ENCODE results near the gene KLHL42. TPM values are rescaled to one million over a fixed set of nuclear protein-coding genes. Genes with fewer than 3 reads are reported as not detected.
"Not testable (repeated sequence)": the region's sequence is repeated elsewhere in the genome, so short reads cannot be mapped to it uniquely, and the experiment has no call there.

KLHL42 gene
- 10 to 100 TPM; 11.7 to 14.3 (median 14.0) TPM for total RNA-seq

GRCh38 chr12:27779920-27780611 is at the start of gene KLHL42, which contains the start of gene MANSC4:
KLHL42 (plus strand) TSS chr12:27780233; CDS start chr12:27780331, 98 bp downstream.
MANSC4 (minus strand) TSS chr12:27780236; CDS start chr12:27771276, 8,960 bp downstream.
- DNase-seq = peak; percentile 59
- peak within 1 kb of the TSS; percentile 82 for H3K4me3 Mint-ChIP-seq
- no peaks in the 10 kb centered on the region for H3K27me3 Mint-ChIP-seq (ENCODE audit: low read depth)
- H3K36me3 Mint-ChIP-seq (ENCODE audit: insufficient read depth) = peaks cover 11% of the 10 kb centered on the region
- peak; percentile 87 to 88 for ATAC-seq
- no peaks in the 10 kb centered on the region for H3K9me3 Mint-ChIP-seq
- H3K4me1 Mint-ChIP-seq (ENCODE audit: low read depth) = peaks cover 33% of the 10 kb centered on the region

GRCh38 chr12:27732281-27732680 is 47.8 kb upstream of the KLHL42 start:
- Mint-ChIP-seq H3K4me3 (no peak overlapping the region), H3K36me3 (ENCODE audit: insufficient read depth) (peaks cover 34% of the 10 kb centered on the region), H3K27me3 (ENCODE audit: low read depth) (no peaks in the 10 kb centered on the region), H3K9me3 (no peaks in the 10 kb centered on the region), H3K4me1 (ENCODE audit: low read depth) (no peaks in the 10 kb centered on the region)
- no peak for ATAC-seq
- no peak for DNase-seq

- H3K36me3 Mint-ChIP-seq (ENCODE audit: insufficient read depth) = peaks cover 38% of the 10 kb centered on the region
- no peaks in the 10 kb centered on the region for H3K27me3 Mint-ChIP-seq (ENCODE audit: low read depth)
- no peaks in the 10 kb centered on the region for H3K9me3 Mint-ChIP-seq
- ATAC-seq = peak; percentile 56 to 66
- DNase-seq = peak; percentile 25
- no peaks in the 10 kb centered on the region for H3K4me1 Mint-ChIP-seq (ENCODE audit: low read depth)
- H3K4me3 Mint-ChIP-seq = no peak overlapping the region
These were observed 46.9 kb upstream of the KLHL42 start for GRCh38 chr12:27733052-27733656.

GRCh38 chr12:27733791-27734190 is 46.2 kb upstream of the KLHL42 start:
- DNase-seq (no peak), ATAC-seq (no peak)
- Mint-ChIP-seq H3K9me3 (no peaks in the 10 kb centered on the region), H3K4me1 (ENCODE audit: low read depth) (no peaks in the 10 kb centered on the region), H3K27me3 (ENCODE audit: low read depth) (no peaks in the 10 kb centered on the region), H3K36me3 (ENCODE audit: insufficient read depth) (peaks cover 36% of the 10 kb centered on the region), H3K4me3 (no peak overlapping the region)

- not testable (repeated sequence) for H3K4me1 Mint-ChIP-seq (ENCODE audit: low read depth); ATAC-seq; H3K4me3 Mint-ChIP-seq; DNase-seq; H3K9me3 Mint-ChIP-seq; H3K27me3 Mint-ChIP-seq (ENCODE audit: low read depth)
- H3K36me3 Mint-ChIP-seq (ENCODE audit: insufficient read depth) = peaks cover 39% of the 10 kb centered on the region
These were observed 45.7 kb upstream of the KLHL42 start for GRCh38 chr12:27734321-27734720.

GRCh38 chr12:27743601-27744000 is 36.4 kb upstream of the KLHL42 start:
- no peak for ATAC-seq
- H3K9me3 Mint-ChIP-seq = no peaks in the 10 kb centered on the region
- no peak overlapping the region for H3K4me3 Mint-ChIP-seq
- H3K36me3 Mint-ChIP-seq (ENCODE audit: insufficient read depth) = peaks cover 42% of the 10 kb centered on the region
- no peaks in the 10 kb centered on the region for H3K4me1 Mint-ChIP-seq (ENCODE audit: low read depth)
- H3K27me3 Mint-ChIP-seq (ENCODE audit: low read depth) = no peaks in the 10 kb centered on the region
- no peak for DNase-seq

- not testable (repeated sequence) for H3K27me3 Mint-ChIP-seq (ENCODE audit: low read depth); H3K9me3 Mint-ChIP-seq; H3K4me1 Mint-ChIP-seq (ENCODE audit: low read depth); H3K4me3 Mint-ChIP-seq; DNase-seq; ATAC-seq
- H3K36me3 Mint-ChIP-seq (ENCODE audit: insufficient read depth) = peaks cover 36% of the 10 kb centered on the region
These were observed 34.3 kb upstream of the KLHL42 start for GRCh38 chr12:27745734-27746133.

GRCh38 chr12:27747111-27747820 is 32.8 kb upstream of the KLHL42 start:
- ATAC-seq (no peak), DNase-seq (no peak)
- no peaks in the 10 kb centered on the region for H3K27me3 Mint-ChIP-seq (ENCODE audit: low read depth)
- no peaks in the 10 kb centered on the region for H3K9me3 Mint-ChIP-seq
- peaks cover 37% of the 10 kb centered on the region for H3K36me3 Mint-ChIP-seq (ENCODE audit: insufficient read depth)
- no peaks in the 10 kb centered on the region for H3K4me1 Mint-ChIP-seq (ENCODE audit: low read depth)
- no peak overlapping the region for H3K4me3 Mint-ChIP-seq

- Mint-ChIP-seq H3K27me3 (ENCODE audit: low read depth) (no peaks in the 10 kb centered on the region), H3K4me1 (ENCODE audit: low read depth) (no peaks in the 10 kb centered on the region), H3K4me3 (no peak overlapping the region), H3K9me3 (no peaks in the 10 kb centered on the region), H3K36me3 (ENCODE audit: insufficient read depth) (peaks cover 23% of the 10 kb centered on the region)
- DNase-seq (no peak), ATAC-seq (no peak)
These were observed 28.5 kb upstream of the KLHL42 start for GRCh38 chr12:27751386-27752047.

GRCh38 chr12:27754795-27755194 is 25.2 kb upstream of the KLHL42 start:
- DNase-seq (no peak), ATAC-seq (no peak)
- H3K4me1 Mint-ChIP-seq (ENCODE audit: low read depth) = no peaks in the 10 kb centered on the region
- H3K9me3 Mint-ChIP-seq = no peaks in the 10 kb centered on the region
- no peaks in the 10 kb centered on the region for H3K27me3 Mint-ChIP-seq (ENCODE audit: low read depth)
- no peak overlapping the region for H3K4me3 Mint-ChIP-seq
- H3K36me3 Mint-ChIP-seq (ENCODE audit: insufficient read depth) = peaks cover 18% of the 10 kb centered on the region

- Mint-ChIP-seq H3K27me3 (ENCODE audit: low read depth) (no peaks in the 10 kb centered on the region), H3K9me3 (no peaks in the 10 kb centered on the region), H3K4me1 (ENCODE audit: low read depth) (no peaks in the 10 kb centered on the region), H3K4me3 (no peak overlapping the region), H3K36me3 (ENCODE audit: insufficient read depth) (peaks cover 20% of the 10 kb centered on the region)
- ATAC-seq (no peak), DNase-seq (no peak)
These were observed 23.3 kb upstream of the KLHL42 start for GRCh38 chr12:27756670-27757195.

GRCh38 chr12:27762757-27763156 is 17.3 kb upstream of the KLHL42 start:
- Mint-ChIP-seq H3K4me1 (ENCODE audit: low read depth) (peaks cover 2% of the 10 kb centered on the region), H3K27me3 (ENCODE audit: low read depth) (no peaks in the 10 kb centered on the region), H3K9me3 (no peaks in the 10 kb centered on the region), H3K36me3 (ENCODE audit: insufficient read depth) (peaks cover 4% of the 10 kb centered on the region), H3K4me3 (no peak overlapping the region)
- peak; percentile 54 to 58 for ATAC-seq
- no peak for DNase-seq

- Mint-ChIP-seq H3K36me3 (ENCODE audit: insufficient read depth) (peaks cover 2% of the 10 kb centered on the region), H3K4me1 (ENCODE audit: low read depth) (peaks cover 6% of the 10 kb centered on the region), H3K9me3 (no peaks in the 10 kb centered on the region), H3K27me3 (ENCODE audit: low read depth) (no peaks in the 10 kb centered on the region), H3K4me3 (no peak overlapping the region)
- DNase-seq (no peak), ATAC-seq (no peak)
These were observed 13.4 kb upstream of the KLHL42 start for GRCh38 chr12:27766587-27766986.

GRCh38 chr12:27769142-27769673 is 10.8 kb upstream of the KLHL42 start:
- no peaks in the 10 kb centered on the region for H3K36me3 Mint-ChIP-seq (ENCODE audit: insufficient read depth)
- no peak for DNase-seq
- no peak overlapping the region for H3K4me3 Mint-ChIP-seq
- ATAC-seq = no peak
- peaks cover 6% of the 10 kb centered on the region for H3K4me1 Mint-ChIP-seq (ENCODE audit: low read depth)
- no peaks in the 10 kb centered on the region for H3K27me3 Mint-ChIP-seq (ENCODE audit: low read depth)
- no peaks in the 10 kb centered on the region for H3K9me3 Mint-ChIP-seq

All from activated T-cell treated with anti-CD3 and anti-CD28 coated beads, Interleukin-2, amount 50 U/mL, for 4 hours (primary cell).